IPS-NIHi7 (cell line): Measurements from ENCODE around the gene NR3C1.
A peak's percentile ranks its signal among the peaks of the same experiment; 100 is the strongest.

Experiments
- DNase-seq: peaks from one replicate; pipeline ENCODE4 v3.0.0; 2012; ENCODE audit warnings: mixed read lengths; ENCODE audit errors: extremely low spot score

The NR3C1 gene

GRCh38 chr5:143403593-143404415 lies at the start of gene NR3C1:
NR3C1 (minus strand) TSS chr5:143403686; CDS start chr5:143400839, 2,847 bp downstream.
- peak; percentile 35 for DNase-seq

- DNase-seq, result no peak
Observed at GRCh38 chr5:143449772-143450171, 46.3 kb upstream of the NR3C1 start.

- no peak for DNase-seq
Observed at GRCh38 chr5:143448518-143448917, 45.0 kb upstream of the NR3C1 start.

DNA sequence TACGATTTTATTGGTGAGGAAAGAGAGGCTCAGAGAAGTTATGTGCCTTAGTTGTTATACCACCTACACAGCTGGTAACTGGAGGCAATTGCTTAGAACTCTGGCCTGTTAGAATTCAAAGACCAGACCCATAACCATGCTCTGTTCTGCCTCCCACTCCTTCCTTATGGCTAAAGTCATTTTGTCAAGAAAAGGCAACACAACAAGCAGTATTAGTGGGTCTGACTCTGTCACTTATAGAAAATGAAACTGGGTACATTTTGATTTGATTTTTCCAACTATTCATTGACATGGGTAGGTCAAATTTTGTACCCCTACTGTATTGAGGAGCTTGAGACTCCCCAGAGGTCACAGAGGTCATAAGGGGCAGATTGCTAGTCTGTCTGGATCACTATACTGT lies 44.5 kb upstream of the NR3C1 start:
- DNase-seq, result no peak

DNA sequence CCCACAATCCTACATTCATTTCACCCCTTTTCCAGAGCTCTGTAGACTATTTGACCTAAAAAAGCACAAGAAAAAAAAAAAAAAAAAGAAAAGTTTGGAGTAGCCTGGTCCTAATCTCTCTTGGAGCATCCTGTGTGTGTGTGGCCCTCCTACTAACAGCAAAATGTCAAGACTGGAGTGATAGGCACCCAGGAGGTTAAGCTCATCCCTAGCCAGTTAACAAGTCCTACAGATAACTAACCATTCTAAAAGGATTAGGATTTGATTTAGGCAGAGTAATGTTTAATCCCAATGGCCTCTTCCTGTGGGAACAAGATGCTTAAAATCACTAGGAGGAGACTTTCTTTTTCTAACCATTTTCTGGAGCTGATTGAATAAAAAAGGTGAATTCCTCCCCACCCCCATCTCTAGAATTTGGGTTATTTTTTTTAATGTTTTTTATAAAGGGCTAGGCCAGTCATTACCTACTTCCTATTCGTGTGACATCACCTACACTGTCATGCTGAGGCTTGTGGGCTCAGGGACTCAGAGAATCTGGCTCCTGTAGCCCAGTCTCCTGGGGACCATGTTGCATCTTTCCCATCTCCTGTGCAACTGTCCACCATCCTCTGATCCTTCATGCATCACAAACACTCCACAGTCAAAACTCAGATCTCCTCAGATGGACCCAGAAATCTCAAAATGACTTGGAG lies 43.2 kb upstream of the NR3C1 start:
- no peak for DNase-seq

DNA sequence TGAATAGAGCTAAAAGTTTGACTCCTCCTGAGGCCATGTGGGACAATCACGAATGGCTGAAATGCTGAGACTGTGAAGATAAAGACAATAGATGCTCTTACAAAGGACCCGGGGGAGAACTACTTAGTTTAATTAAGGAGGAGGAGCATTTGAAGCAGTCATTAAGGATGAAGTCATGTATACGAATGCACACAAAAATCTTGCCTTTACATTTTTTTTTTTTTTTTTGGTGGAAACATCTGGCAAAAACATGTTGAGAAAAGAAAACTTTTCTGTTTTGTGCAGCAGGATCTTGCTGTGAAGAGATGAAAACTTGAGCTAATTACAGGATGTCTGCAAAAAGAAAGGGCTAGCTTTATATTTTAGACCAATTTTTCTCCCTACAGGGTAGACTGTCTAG lies 42.3 kb upstream of the NR3C1 start:
- DNase-seq, result no peak

DNA sequence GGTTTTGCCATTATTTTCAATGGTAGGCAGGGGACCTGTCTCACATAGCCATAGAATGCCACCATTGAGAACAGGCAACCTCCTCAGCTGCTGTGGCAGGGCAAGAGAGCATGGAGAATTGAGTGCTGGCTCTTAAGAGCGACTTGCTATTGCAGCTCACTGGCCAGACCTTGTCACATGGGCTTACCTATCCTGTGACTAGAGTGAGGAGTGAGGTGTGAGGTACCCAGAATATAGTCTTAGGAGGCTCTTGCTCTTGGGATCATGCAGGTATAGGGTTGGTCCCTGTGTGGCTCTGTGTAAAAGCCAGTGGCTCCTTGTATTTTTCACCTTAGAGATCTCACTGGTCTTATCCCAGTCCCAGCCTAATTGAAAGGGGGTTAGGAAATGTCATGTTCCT lies 39.8 kb upstream of the NR3C1 start:
- no peak for DNase-seq

DNA sequence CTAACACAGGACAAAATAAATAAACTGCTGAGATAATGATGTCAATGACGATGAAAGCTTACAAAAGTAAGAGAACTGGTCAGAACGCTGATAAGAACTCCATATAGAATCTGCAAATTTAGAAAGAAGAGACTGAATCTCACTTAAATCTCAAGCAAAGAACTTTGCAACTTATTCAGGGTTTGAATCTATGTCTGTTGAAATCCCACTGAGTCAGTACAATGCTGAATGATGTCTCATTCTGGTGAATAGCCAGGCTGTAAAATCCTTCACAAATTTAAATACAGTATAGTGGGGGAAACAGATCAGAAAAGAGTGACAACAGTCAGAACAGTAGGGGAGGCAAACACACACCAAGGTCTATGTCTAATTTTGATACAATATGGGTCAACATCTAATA lies 38.9 kb upstream of the NR3C1 start:
- no peak for DNase-seq

- no peak for DNase-seq
Observed at GRCh38 chr5:143440448-143441115, 37.1 kb upstream of the NR3C1 start.

DNA sequence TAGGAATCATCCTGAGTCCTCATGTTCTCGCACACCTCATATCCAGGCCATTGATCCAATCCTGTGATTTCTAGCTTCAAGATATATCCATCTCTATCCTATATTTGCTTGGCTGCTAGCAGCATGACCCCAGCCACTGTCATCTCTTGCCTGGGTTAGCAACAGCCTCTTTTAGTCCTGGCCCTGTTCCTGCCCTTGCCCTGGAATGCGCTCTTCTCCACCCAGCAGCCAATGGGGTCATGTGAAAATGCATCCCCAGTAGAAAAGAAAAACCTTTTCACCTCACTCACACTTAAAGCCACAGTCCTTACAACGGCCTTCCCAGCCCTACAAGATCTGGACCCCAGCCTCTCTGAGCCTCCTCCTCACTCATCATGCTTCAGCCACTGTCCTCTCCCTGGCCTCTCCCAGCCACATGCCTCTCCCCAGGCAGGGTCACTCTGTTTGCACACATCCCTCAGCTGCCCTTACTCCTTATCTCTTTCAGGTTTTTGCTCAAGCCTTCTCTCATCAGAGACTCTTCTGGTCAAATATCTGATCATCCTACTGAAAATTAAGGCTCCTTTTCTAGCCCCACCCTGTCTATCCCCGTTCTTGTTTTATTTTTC lies 34.3 kb upstream of the NR3C1 start:
- DNase-seq, result no peak

- no peak for DNase-seq
Observed at GRCh38 chr5:143436871-143437270, 33.4 kb upstream of the NR3C1 start.

GRCh38 chr5:143435210-143435657 lies 31.7 kb upstream of the NR3C1 start:
- DNase-seq, result no peak

GRCh38 chr5:143434261-143435209 lies 31.0 kb upstream of the NR3C1 start:
- DNase-seq, result no peak

DNA sequence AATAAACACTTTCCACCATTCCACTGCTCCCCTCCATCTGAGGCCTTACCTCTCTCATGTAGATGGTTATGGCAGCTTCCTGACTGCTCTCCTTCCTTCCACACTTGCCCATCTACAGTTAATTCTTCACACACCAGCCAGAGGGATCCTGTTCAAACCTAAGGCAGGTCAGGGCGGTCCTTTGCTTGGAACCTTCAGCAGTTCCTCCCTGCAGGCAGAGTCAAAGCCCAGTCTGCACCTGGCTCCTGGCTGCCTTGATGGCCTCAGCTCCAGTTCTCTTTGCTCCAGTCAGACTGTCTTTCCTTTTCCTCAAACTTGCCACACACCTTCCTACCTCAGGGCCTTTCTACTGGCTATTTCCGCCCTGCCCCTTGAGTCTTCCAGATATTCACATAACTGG lies 30.2 kb upstream of the NR3C1 start:
- no peak for DNase-seq

DNA sequence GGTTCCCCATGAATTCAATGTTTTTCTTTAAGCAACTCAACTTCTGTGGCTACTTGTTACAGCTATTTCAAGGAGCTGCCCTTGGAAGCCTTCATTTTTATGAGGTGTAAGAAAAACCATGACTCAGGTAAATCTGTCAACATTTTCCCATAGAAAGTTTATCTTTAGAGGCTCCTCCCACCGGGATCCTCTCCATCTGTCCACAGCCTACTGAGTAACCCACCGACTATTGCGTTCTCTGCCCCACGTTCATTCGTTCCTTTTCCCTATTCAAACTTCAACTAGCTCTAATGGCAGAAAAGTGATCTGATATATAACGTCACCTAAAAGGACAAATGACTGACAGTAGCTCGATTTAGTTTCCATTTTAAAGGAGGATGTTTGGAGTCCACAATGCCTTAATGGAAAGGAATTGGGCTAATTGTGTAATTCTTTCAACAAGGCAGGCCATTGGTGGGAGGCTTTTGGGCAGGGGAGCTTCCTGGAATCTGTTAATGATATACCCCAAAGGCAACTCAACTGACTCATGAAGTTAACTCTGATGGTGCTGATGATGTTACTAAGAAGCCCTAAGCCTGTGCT lies 29.3 kb upstream of the NR3C1 start:
- DNase-seq, result no peak

GRCh38 chr5:143431789-143432188 lies 28.3 kb upstream of the NR3C1 start:
- DNase-seq, result no peak

DNA sequence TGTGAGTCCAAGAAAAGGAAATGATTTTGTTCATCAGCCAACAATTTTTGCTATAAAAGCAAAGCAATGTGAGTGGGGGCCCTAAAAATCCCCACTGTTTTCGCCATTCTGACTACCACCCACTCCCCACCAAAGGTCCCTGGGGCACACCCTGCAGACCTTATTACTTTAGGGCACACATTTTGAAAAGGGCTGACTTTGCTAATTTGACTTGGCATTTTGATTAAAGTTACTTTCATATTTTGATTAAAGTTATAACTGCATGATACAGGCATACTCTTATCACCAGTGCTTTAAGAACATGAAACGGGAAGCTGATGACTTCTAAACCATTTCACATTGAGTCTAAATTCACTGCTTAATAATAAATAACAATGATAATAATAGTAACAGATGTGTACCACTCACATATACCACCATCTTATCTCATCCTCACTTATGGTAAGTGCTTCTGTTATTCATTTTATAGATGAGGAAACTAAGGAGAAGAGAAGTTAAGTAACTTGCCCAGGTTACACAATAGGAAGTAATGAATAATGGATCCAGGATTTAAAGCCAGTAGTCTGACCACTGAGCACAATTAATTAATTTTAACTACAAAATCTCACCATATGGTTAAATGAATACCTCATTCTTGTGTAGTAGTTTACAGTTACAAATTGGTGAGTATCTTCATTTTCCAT lies 25.4 kb upstream of the NR3C1 start:
- no peak for DNase-seq

- no peak for DNase-seq
Observed at GRCh38 chr5:143428155-143428554, 24.7 kb upstream of the NR3C1 start.

DNA sequence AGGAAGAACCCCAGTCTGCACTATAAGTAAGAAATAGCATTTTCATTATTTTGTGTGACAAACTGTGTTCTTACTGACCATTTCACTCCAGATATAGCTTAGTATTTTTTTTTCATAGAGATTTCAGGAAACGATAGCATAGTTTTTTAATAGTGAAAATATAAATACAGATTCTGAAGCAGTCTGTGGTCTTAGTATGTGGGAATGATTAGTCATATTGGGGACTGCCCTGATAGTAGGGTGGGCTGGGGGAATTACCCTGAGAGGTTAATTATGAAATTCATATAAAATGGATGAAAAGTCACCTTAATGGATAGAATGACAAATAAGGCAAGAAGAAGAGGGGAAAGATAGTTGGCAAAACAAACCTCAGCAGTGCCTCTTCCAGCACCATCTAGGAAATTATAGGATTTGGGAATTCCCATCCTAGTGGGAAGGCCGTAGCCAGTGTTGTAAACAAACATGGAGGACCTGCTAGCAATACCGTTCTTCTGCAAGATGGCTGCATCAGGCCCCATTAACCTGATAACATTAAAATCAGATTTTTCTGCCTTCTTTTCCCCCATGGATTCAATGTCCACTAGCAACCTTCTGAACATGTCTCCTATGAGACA lies 23.7 kb upstream of the NR3C1 start:
- DNase-seq, result no peak
